ENCODE data around the gene PRPF38A.

Gene PRPF38A

GRCh38 chr1:52463891-52464290 is 59.5 kb downstream of the PRPF38A start:
- no peak overlapping the region for H2AFZ ChIP-seq (ENCODE audit: low read depth, low read length)
- no peak overlapping the region for H3K4me2 ChIP-seq (ENCODE audit: low read length, poor library complexity, severe bottlenecking)
- H3K23ac ChIP-seq (ENCODE audit: low read length in 2 of 2) = no peak overlapping the region
- no peak overlapping the region for H3K27ac ChIP-seq (ENCODE audit: low read length, poor library complexity, severe bottlenecking)
- no peak overlapping the region for H3K14ac ChIP-seq (ENCODE audit: low read length in 2 of 2)
- no peaks in the 10 kb centered on the region for H3K27me3 ChIP-seq (ENCODE audit: control insufficient read depth in 1 of 2, insufficient read depth in 1 of 2, low read length in 2 of 2)
- no peak overlapping the region for H4K8ac ChIP-seq (ENCODE audit: low read length)
- H2BK120ac ChIP-seq (ENCODE audit: low read depth, low read length) = no peak overlapping the region
- WGBS = 99% methylated on average over 3 of the region's 5 CpGs
- no peak overlapping the region for H2AK5ac ChIP-seq (ENCODE audit: low read length, severe bottlenecking)
- H3K79me1 ChIP-seq (replicated peaks; ENCODE audit: low read length, poor library complexity, severe bottlenecking) = no peaks in the 10 kb centered on the region
- no peak for DNase-seq
- no peak overlapping the region for H2BK5ac ChIP-seq (ENCODE audit: low read depth, low read length, poor library complexity, severe bottlenecking)
- H3K4ac ChIP-seq (ENCODE audit: low read depth in 1 of 2, low read length in 2 of 2) = no peak overlapping the region
- H3K9ac ChIP-seq (ENCODE audit: low read length) = no peak overlapping the region
- H3K9me3 ChIP-seq (ENCODE audit: control insufficient read depth, low read length) = no peaks in the 10 kb centered on the region
- no peak overlapping the region for H3K18ac ChIP-seq (ENCODE audit: low read depth in 1 of 2, low read length in 2 of 2)
- no peak overlapping the region for H3K4me3 ChIP-seq (ENCODE audit: insufficient read depth in 1 of 2, low read depth in 1 of 2, low read length in 2 of 2)
- H3K36me3 ChIP-seq (ENCODE audit: control insufficient read depth in 1 of 2, insufficient read depth in 2 of 2, low read depth in 1 of 2, low read length in 2 of 2) = peaks cover 5 to 20% of the 10 kb centered on the region in 2 experiments
- no peak overlapping the region for H4K91ac ChIP-seq (ENCODE audit: low read length)
- H2BK15ac ChIP-seq (ENCODE audit: low read depth, poor library complexity, severe bottlenecking) = no peak overlapping the region
- no peak overlapping the region for H2BK12ac ChIP-seq (ENCODE audit: low read length in 2 of 2)
- H3K4me1 ChIP-seq (ENCODE audit: control insufficient read depth, insufficient read depth, low read depth, low read length) = no peaks in the 10 kb centered on the region

- no CpG with 5 or more reads among the region's 2 CpGs for WGBS
- Histone ChIP-seq H3K79me1 (replicated peaks; ENCODE audit: low read length, poor library complexity, severe bottlenecking) (peaks cover 5% of the 10 kb centered on the region), H3K18ac (ENCODE audit: low read depth in 1 of 2, low read length in 2 of 2) (no peak overlapping the region), H3K23ac (ENCODE audit: low read length in 2 of 2) (no peak overlapping the region), H3K4me1 (ENCODE audit: control insufficient read depth, insufficient read depth, low read depth, low read length) (no peaks in the 10 kb centered on the region), H3K27me3 (ENCODE audit: control insufficient read depth in 1 of 2, insufficient read depth in 1 of 2, low read length in 2 of 2) (no peaks in the 10 kb centered on the region), H2BK12ac (ENCODE audit: low read length in 2 of 2) (no peak overlapping the region), H4K8ac (ENCODE audit: low read length) (no peak overlapping the region), H2BK15ac (ENCODE audit: low read depth, poor library complexity, severe bottlenecking) (no peak overlapping the region), H3K9me3 (ENCODE audit: control insufficient read depth, low read length) (no peaks in the 10 kb centered on the region), H3K4me2 (ENCODE audit: low read length, poor library complexity, severe bottlenecking) (no peak overlapping the region), H3K36me3 (ENCODE audit: control insufficient read depth in 1 of 2, insufficient read depth in 2 of 2, low read depth in 1 of 2, low read length in 2 of 2) (peaks cover 0 to 33% of the 10 kb centered on the region in 2 experiments), H3K4me3 (ENCODE audit: insufficient read depth in 1 of 2, low read depth in 1 of 2, low read length in 2 of 2) (no peak overlapping the region), H4K91ac (ENCODE audit: low read length) (no peak overlapping the region), H2BK120ac (ENCODE audit: low read depth, low read length) (no peak overlapping the region), H3K4ac (ENCODE audit: low read depth in 1 of 2, low read length in 2 of 2) (no peak overlapping the region), H2AK5ac (ENCODE audit: low read length, severe bottlenecking) (no peak overlapping the region), H3K27ac (ENCODE audit: low read length, poor library complexity, severe bottlenecking) (no peak overlapping the region), H3K14ac (ENCODE audit: low read length in 2 of 2) (no peak overlapping the region), H3K9ac (ENCODE audit: low read length) (no peak overlapping the region), H2AFZ (ENCODE audit: low read depth, low read length) (no peak overlapping the region), H2BK5ac (ENCODE audit: low read depth, low read length, poor library complexity, severe bottlenecking) (no peak overlapping the region)
- DNase-seq = no peak
Observed at GRCh38 chr1:52469108-52469507, 64.7 kb downstream of the PRPF38A start.

Data from mesenchymal stem cell (in vitro differentiated cells and primary cell).